Endothelial cell (in vitro differentiated cells): Measurements from ENCODE around the gene MPZL1. TPM values are rescaled to one million over a fixed set of nuclear protein-coding genes. Genes with fewer than 3 reads are reported as not detected.
A peak's percentile ranks its signal among the peaks of the same experiment; 100 is the strongest.

Experiments
- DNase-seq: peaks from one replicate; pipeline ENCODE4 v3.0.0; 2021; ENCODE audit warnings: low spot score
- H3K27ac Mint-ChIP-seq: one replicate; pipeline ENCODE4 v1.8.0; 2021; ENCODE audit warnings: mixed read lengths, inconsistent platforms; ENCODE audit not compliant: unreplicated experiment
- H3K27me3 Mint-ChIP-seq: one replicate; pipeline ENCODE4 v1.8.0; 2021; ENCODE audit warnings: mild to moderate bottlenecking, moderate library complexity, mixed read lengths, inconsistent platforms; ENCODE audit not compliant: unreplicated experiment
- H3K36me3 Mint-ChIP-seq: one replicate; pipeline ENCODE4 v1.8.0; 2021; ENCODE audit warnings: mild to moderate bottlenecking, low read depth, mixed read lengths, inconsistent platforms; ENCODE audit not compliant: unreplicated experiment
- H3K4me1 Mint-ChIP-seq: one replicate; pipeline ENCODE4 v1.8.0; 2021; ENCODE audit warnings: mild to moderate bottlenecking, mixed read lengths, inconsistent platforms; ENCODE audit not compliant: unreplicated experiment
- H3K4me3 Mint-ChIP-seq: one replicate; pipeline ENCODE4 v1.8.0; 2021; ENCODE audit warnings: mild to moderate bottlenecking, mixed read lengths, inconsistent platforms; ENCODE audit not compliant: unreplicated experiment
- H3K9me3 Mint-ChIP-seq: one replicate; pipeline ENCODE4 v1.8.0; 2021; ENCODE audit warnings: mixed read lengths, inconsistent platforms; ENCODE audit not compliant: unreplicated experiment
- total RNA-seq: library from RNA; stranded (reverse); fragmentation: NEBNext Ultra II Directional; extraction: Animal tissue kit (Norgen Biotek cat#: 25700); gene quantifications from one replicate; pipeline ENCODE4 v1.2.1, GENCODE V29; 2021; ENCODE audit not compliant: unreplicated experiment
- TF ChIP-seq, protein P1 (sequence below): fragments of 200-600 bp; sonication (generic); IDR thresholded peaks from one replicate; pipeline ENCODE4 v1.5.0; 2021; ENCODE audit warnings: antibody characterized with exemption; ENCODE audit not compliant: unreplicated experiment

The MPZL1 gene
- total RNA-seq, 1 donor from 2014 or later = 441 TPM

DNA sequence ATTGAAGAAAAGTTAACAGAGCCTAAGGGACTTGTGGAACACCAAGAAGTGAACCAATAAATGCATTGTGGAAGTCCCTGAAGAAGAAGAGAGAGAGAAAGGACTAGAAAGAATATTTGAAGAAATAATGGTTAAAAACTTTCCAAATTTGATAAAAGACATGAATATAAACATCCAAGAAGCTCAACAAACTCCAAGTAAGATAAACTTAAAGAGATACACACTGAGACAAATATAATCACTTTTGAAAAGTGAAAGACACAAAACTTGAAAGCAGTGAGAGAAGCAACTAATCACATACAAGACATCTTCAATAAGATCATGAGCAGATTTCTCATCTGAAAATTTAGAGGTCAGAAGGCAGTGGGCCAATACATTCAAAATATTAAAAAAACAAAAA lies 91.2 kb downstream of the MPZL1 start:
- Mint-ChIP-seq H3K4me1 (no peaks in the 10 kb centered on the region), H3K27ac (no peak overlapping the region), H3K27me3 (no peaks in the 10 kb centered on the region), H3K9me3 (no peaks in the 10 kb centered on the region), H3K4me3 (no peak overlapping the region), H3K36me3 (peaks cover 13% of the 10 kb centered on the region)
- TF ChIP-seq, protein P1, sequence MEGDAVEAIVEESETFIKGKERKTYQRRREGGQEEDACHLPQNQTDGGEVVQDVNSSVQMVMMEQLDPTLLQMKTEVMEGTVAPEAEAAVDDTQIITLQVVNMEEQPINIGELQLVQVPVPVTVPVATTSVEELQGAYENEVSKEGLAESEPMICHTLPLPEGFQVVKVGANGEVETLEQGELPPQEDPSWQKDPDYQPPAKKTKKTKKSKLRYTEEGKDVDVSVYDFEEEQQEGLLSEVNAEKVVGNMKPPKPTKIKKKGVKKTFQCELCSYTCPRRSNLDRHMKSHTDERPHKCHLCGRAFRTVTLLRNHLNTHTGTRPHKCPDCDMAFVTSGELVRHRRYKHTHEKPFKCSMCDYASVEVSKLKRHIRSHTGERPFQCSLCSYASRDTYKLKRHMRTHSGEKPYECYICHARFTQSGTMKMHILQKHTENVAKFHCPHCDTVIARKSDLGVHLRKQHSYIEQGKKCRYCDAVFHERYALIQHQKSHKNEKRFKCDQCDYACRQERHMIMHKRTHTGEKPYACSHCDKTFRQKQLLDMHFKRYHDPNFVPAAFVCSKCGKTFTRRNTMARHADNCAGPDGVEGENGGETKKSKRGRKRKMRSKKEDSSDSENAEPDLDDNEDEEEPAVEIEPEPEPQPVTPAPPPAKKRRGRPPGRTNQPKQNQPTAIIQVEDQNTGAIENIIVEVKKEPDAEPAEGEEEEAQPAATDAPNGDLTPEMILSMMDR = no peak
- no peak for DNase-seq

DNA sequence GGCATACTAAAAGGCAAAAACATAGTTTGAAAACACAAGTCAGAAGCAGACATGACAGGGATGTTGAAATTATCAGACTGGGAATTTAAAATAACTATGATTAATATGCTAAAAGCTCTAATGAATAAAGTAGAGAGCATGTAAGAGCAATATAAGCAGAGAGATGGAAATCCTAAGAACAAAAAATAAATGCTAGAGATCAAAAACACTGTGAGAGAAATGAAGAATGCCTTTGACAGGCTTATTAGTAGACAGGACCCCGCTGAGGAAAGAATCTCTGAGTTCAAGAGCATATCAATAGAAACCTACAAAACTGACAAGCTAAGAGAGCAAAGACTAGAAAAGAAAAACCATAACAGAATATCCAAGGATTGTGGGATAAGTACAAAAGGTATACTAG lies 93.9 kb downstream of the MPZL1 start:
- Mint-ChIP-seq H3K27ac (no peak overlapping the region), H3K4me1 (no peaks in the 10 kb centered on the region), H3K9me3 (no peaks in the 10 kb centered on the region), H3K4me3 (no peak overlapping the region), H3K36me3 (peaks cover 4% of the 10 kb centered on the region), H3K27me3 (no peaks in the 10 kb centered on the region)
- TF ChIP-seq, protein P1 = no peak
- DNase-seq = no peak

DNA sequence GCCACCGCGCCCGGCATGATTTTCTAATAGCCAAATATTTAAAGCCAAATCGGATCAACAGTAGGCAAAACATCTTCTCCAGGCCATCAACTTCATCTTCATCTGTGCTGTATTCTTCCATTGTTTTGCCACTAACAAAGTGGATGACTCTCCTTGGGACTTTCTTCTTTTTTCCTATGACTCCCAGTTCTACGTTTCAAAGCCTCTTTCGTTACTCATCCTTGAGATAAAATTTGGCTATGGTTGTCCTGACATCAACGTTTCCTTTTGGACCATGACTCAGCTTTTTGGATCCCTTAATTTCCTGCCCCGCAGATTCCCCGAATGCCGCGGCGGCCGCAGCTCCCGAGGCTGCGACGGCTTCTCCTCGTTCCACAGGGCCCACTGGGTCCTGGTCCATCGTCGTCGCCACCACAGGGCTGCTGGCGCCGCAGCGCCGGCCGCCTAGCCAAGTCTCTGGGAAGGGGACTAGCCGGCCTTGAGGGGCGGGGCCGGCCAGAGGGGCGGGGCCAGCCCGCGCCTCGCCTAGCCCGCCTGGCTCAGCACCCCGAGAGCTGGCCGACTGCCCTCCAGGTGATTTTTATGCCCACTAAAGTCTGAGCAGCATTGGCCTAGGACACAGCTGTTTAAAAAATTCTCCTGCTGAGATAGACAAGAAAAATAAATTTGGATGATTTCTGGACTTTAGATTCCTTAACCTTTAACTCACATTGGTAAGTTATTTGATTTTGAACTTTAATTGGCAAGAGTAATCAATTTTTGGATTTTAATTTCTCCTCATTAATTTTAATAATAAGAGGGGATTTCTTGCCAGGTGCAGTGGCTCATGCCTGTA lies 98.3 kb downstream of the MPZL1 start:
- Mint-ChIP-seq H3K4me1 (peaks cover 10% of the 10 kb centered on the region), H3K4me3 (no peak overlapping the region), H3K9me3 (no peaks in the 10 kb centered on the region), H3K27me3 (no peaks in the 10 kb centered on the region), H3K27ac (peak overlapping the region; percentile 78), H3K36me3 (no peaks in the 10 kb centered on the region)
- TF ChIP-seq, protein P1 = no peak
- DNase-seq = peak; percentile 65

DNA sequence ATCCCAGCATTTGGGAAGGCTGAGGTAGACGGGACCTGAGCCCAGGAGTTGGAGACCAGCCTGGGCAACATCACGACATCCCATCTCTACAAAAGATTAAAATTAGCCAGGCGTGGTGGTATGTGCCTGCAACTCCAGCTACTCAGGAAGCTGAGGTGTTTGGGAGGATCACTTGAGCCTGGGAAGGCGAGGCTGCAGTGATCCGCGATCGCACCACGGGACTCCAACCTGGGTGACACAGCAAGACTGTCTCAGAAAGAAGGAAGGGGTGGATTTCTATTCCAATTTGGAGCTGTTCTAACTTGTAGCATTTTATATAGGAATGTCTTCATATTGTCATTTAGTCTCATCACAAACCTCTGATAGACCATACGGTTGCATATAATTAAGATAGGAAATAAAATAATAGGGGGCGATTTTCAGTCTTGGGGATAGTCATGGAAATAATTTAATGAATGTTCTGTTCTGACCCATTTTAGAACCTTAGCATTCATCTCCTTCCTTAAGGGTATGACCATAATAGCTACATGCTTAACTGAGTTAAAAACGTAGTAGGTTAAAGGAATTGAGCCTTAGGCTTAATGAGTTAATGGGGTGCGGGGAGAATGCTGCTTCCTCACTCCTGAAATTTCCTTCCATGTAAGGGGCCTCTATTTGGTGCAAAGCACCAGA lies 99.0 kb downstream of the MPZL1 start:
- no peaks in the 10 kb centered on the region for H3K36me3 Mint-ChIP-seq
- no peak overlapping the region for H3K4me3 Mint-ChIP-seq
- no peaks in the 10 kb centered on the region for H3K27me3 Mint-ChIP-seq
- no peaks in the 10 kb centered on the region for H3K9me3 Mint-ChIP-seq
- no peak overlapping the region for H3K27ac Mint-ChIP-seq
- no peak for DNase-seq
- TF ChIP-seq, protein P1 = no peak
- peaks cover 10% of the 10 kb centered on the region for H3K4me1 Mint-ChIP-seq

DNA sequence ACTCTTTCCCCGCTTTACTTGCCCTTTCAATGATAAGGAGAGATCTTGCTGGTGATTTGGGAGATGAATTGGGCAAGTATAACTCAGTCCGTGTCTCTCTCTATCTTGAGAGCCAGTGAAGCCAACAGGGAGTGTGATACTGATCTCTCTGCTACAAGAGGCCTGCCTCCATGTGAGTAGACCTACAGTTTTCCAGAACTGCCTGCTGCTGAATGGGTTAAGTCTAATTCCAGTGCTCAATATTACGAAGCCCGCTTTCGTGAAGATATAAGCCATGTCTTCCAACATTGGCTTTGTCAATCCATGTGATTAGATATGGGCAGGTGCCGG lies 99.5 kb downstream of the MPZL1 start:
- Mint-ChIP-seq H3K27me3 (no peaks in the 10 kb centered on the region), H3K4me1 (peaks cover 10% of the 10 kb centered on the region), H3K36me3 (no peaks in the 10 kb centered on the region), H3K4me3 (peak overlapping the region; percentile 5), H3K27ac (no peak overlapping the region), H3K9me3 (no peaks in the 10 kb centered on the region)
- DNase-seq = no peak
- TF ChIP-seq, protein P1 = no peak
